Kasumi-1 (cell line): Measurements from ENCODE around the gene TMEM88.
"Not testable (repeated sequence)": the region's sequence is repeated elsewhere in the genome, so short reads cannot be mapped to it uniquely, and the experiment has no call there.

ENCODE experiments used
- DNase-seq, 2 experiments: peaks; one replicate each; lab custom pipeline; 2025; lab: John Stamatoyannopoulos, UW

Gene TMEM88

GRCh38 chr17:7854851-7855659, at the start of gene TMEM88:
TSS of gene TMEM88 (plus strand) at chr17:7855066. CDS start at chr17:7855075, 9 bp downstream.
- no peak for DNase-seq

- DNase-seq: no peak
These were observed 48.3 kb upstream of the TMEM88 start for GRCh38 chr17:7806587-7806986.

- DNase-seq: no peak
These were observed 47.7 kb upstream of the TMEM88 start for GRCh38 chr17:7807206-7807605.

- DNase-seq: no peak
These were observed 45.6 kb upstream of the TMEM88 start for GRCh38 chr17:7809086-7809790.

GRCh38 chr17:7809791-7810343, 45.0 kb upstream of the TMEM88 start:
- not testable (repeated sequence) for DNase-seq

GRCh38 chr17:7811251-7811650, 43.6 kb upstream of the TMEM88 start:
- no peak for DNase-seq

- DNase-seq: no peak
These were observed 39.9 kb upstream of the TMEM88 start for GRCh38 chr17:7814969-7815368.

- DNase-seq: no peak
These were observed 37.8 kb upstream of the TMEM88 start for GRCh38 chr17:7816926-7817642.

GRCh38 chr17:7817643-7817964, 37.3 kb upstream of the TMEM88 start:
- no peak for DNase-seq

- DNase-seq: no peak
These were observed 36.8 kb upstream of the TMEM88 start for GRCh38 chr17:7818026-7818425.

GRCh38 chr17:7818746-7819645, 35.9 kb upstream of the TMEM88 start:
- no peak for DNase-seq

GRCh38 chr17:7820231-7820630, 34.6 kb upstream of the TMEM88 start:
- DNase-seq: no peak

- DNase-seq: no peak
These were observed 32.7 kb upstream of the TMEM88 start for GRCh38 chr17:7822126-7822525.

GRCh38 chr17:7823581-7824001, 31.3 kb upstream of the TMEM88 start:
- no peak for DNase-seq

- DNase-seq: no peak
These were observed 30.6 kb upstream of the TMEM88 start for GRCh38 chr17:7824021-7824924.

GRCh38 chr17:7825206-7825990, 29.5 kb upstream of the TMEM88 start:
- peak in 1 of 2 experiments; percentile 28 for DNase-seq

- no peak for DNase-seq
These were observed 24.2 kb upstream of the TMEM88 start for GRCh38 chr17:7830616-7831015.

GRCh38 chr17:7831233-7831632, 23.6 kb upstream of the TMEM88 start:
- no peak for DNase-seq

- DNase-seq: no peak
These were observed 22.4 kb upstream of the TMEM88 start for GRCh38 chr17:7832431-7832830.
